HG02623 (cell line): ENCODE results near the gene MYH11.
"Not testable (repeated sequence)": the region's sequence is repeated elsewhere in the genome, so short reads cannot be mapped to it uniquely, and the experiment has no call there.

ENCODE experiments used
- ATAC-seq: cut with Tn5 transposase; IDR thresholded peaks from one replicate; pipeline ENCODE4 v1.9.1; 2021; ENCODE audit warnings: moderate library complexity; ENCODE audit not compliant: unreplicated experiment

The MYH11 gene

GRCh38 chr16:15846510-15846909 is 10.3 kb downstream of the MYH11 start:
- no peak for ATAC-seq

- ATAC-seq = no peak
Measured at GRCh38 chr16:15843635-15844279, 13.1 kb downstream of the MYH11 start.

GRCh38 chr16:15839204-15839603 is 17.6 kb downstream of the MYH11 start:
- ATAC-seq = not testable (repeated sequence)

- no peak for ATAC-seq
Measured at GRCh38 chr16:15837761-15838160, 19.1 kb downstream of the MYH11 start.

- no peak for ATAC-seq
Measured at GRCh38 chr16:15836965-15837611, 19.7 kb downstream of the MYH11 start.

GRCh38 chr16:15836074-15836473 is 20.8 kb downstream of the MYH11 start:
- no peak for ATAC-seq

GRCh38 chr16:15835136-15835878 is 21.5 kb downstream of the MYH11 start:
- no peak for ATAC-seq

- no peak for ATAC-seq
Measured at GRCh38 chr16:15834502-15834901, 22.3 kb downstream of the MYH11 start.

GRCh38 chr16:15833541-15833940 is 23.3 kb downstream of the MYH11 start:
- ATAC-seq = no peak

- no peak for ATAC-seq
Measured at GRCh38 chr16:15832241-15832640, 24.6 kb downstream of the MYH11 start.

GRCh38 chr16:15830832-15831451 is 25.9 kb downstream of the MYH11 start:
- ATAC-seq = no peak

GRCh38 chr16:15829460-15829859 is 27.4 kb downstream of the MYH11 start:
- no peak for ATAC-seq

GRCh38 chr16:15827709-15828343 is 29.0 kb downstream of the MYH11 start:
- no peak for ATAC-seq

GRCh38 chr16:15827299-15827698 is 29.5 kb downstream of the MYH11 start:
- ATAC-seq = no peak

- no peak for ATAC-seq
Measured at GRCh38 chr16:15825750-15826305, 31.0 kb downstream of the MYH11 start.

- ATAC-seq = no peak
Measured at GRCh38 chr16:15822957-15823356, 33.9 kb downstream of the MYH11 start.

GRCh38 chr16:15820837-15821236 is 36.0 kb downstream of the MYH11 start:
- no peak for ATAC-seq

GRCh38 chr16:15819046-15819445 is 37.8 kb downstream of the MYH11 start:
- ATAC-seq = no peak

GRCh38 chr16:15817446-15817845 is 39.4 kb downstream of the MYH11 start:
- no peak for ATAC-seq

- ATAC-seq = no peak
Measured at GRCh38 chr16:15816228-15816627, 40.6 kb downstream of the MYH11 start.

- ATAC-seq = not testable (repeated sequence)
Measured at GRCh38 chr16:15812401-15812750, 44.5 kb downstream of the MYH11 start.
